Lower leg skin (tissue), 4 donors: Measurements from ENCODE around the gene CDH23. TPM values are rescaled to one million over a fixed set of nuclear protein-coding genes. Genes with fewer than 3 reads are reported as not detected.

Experiments used
- DNase-seq, 2 donors: peaks; one replicate each; pipeline ENCODE4 v3.0.0-alpha.2; 2019; ENCODE audit warnings: low spot score in 2 of 2
- H3K4me3 ChIP-seq: fragments of 200-600 bp; sonication (generic); 2 replicates; pipeline ENCODE4 v1.5.1; 2017; ENCODE audit warnings: mild to moderate bottlenecking, low read depth; ENCODE audit not compliant: poor library complexity, severe bottlenecking
- CTCF ChIP-seq, 3 donors: fragments of 450-650 bp; IDR thresholded peaks; one replicate each; pipeline ENCODE4 v1.5.1; 2016; ENCODE audit warnings: antibody characterized with exemption in 3 of 3, mild to moderate bottlenecking in 3 of 3, moderate library complexity in 2 of 3
- POLR2A ChIP-seq, 2 donors: fragments of 450-650 bp; IDR thresholded peaks; one replicate each; pipeline ENCODE4 v1.6.1; 2016 to 2017; ENCODE audit warnings: antibody characterized with exemption in 2 of 2, mild to moderate bottlenecking in 1 of 2, moderate library complexity in 1 of 2
- WGBS, 2 donors: methylation state at CpG; one replicate each; pipeline ENCODE4 v1.1.5; 2018; 5-methylcytosine and 5-hydroxymethylcytosine counted together
- intact Hi-C: fragments of 100-400 bp; cut with DNase I; formaldehyde crosslinking; loops from one replicate; pipeline ENCODE4 v1.15.0; 2023; ENCODE audit warnings: low total_unique reads
- total RNA-seq, 4 donors: library from RNA; depleted of rRNA; stranded (reverse); fragments of >200 nt; gene quantifications; one replicate each; pipeline ENCODE4 v1.1.0, GENCODE V29; 2016

Gene CDH23
- total RNA-seq, 4 donors from 2014 or later = 1.7 to 9.2 (median 2.6) TPM

GRCh38 chr10:71852355-71852937 lies 455.7 kb downstream of the CDH23 start:
- TF ChIP-seq POLR2A (IDR thresholded peaks at IDR 0.05) = no peak
- no peak for TF ChIP-seq CTCF (IDR thresholded peaks at IDR 0.05)
- intact Hi-C loops = no loop called here
- DNase-seq = no peak
- WGBS, 2 donors = 84 to 88% methylated on average over 11 of the region's 11 CpGs
- no peak overlapping the region for H3K4me3 ChIP-seq

- TF ChIP-seq POLR2A (IDR thresholded peaks at IDR 0.05) (no peak), CTCF (IDR thresholded peaks at IDR 0.05) (no peak)
- intact Hi-C loops = no loop called here
- whole genome bisulfite sequencing, 2 donors = 54 to 57% methylated on average over 5 of the region's 5 CpGs
- DNase-seq = no peak
- H3K4me3 ChIP-seq = no peak overlapping the region
Measured at GRCh38 chr10:71854031-71854430, 457.3 kb downstream of the CDH23 start.

- 95 to 97% methylated on average over 4 of the region's 4 CpGs for whole genome bisulfite sequencing, 2 donors
- DNase-seq = no peak
- H3K4me3 ChIP-seq = no peak overlapping the region
- no peak for TF ChIP-seq CTCF (IDR thresholded peaks at IDR 0.05)
- TF ChIP-seq POLR2A (IDR thresholded peaks at IDR 0.05) = no peak
- intact Hi-C loops = no loop called here
Measured at GRCh38 chr10:71856619-71857018, 459.9 kb downstream of the CDH23 start.

- intact Hi-C loops = no loop called here
- TF ChIP-seq POLR2A (IDR thresholded peaks at IDR 0.05) (no peak), CTCF (IDR thresholded peaks at IDR 0.05) (no peak)
- peak; percentile 66 to 91 for DNase-seq
- no peak overlapping the region for H3K4me3 ChIP-seq
- WGBS, 2 donors = 82 to 87% methylated on average over 12 of the region's 12 CpGs
Measured at GRCh38 chr10:71857934-71858890, 461.5 kb downstream of the CDH23 start.

- TF ChIP-seq POLR2A (IDR thresholded peaks at IDR 0.05) (no peak), CTCF (IDR thresholded peaks at IDR 0.05) (no peak)
- H3K4me3 ChIP-seq = no peak overlapping the region
- WGBS, 2 donors = 20 to 21% methylated on average over 11 of the region's 11 CpGs
- peak; percentile 95 to 97 for DNase-seq
- intact Hi-C loops = no loop called here
Measured at GRCh38 chr10:71860243-71861029, 463.7 kb downstream of the CDH23 start.
